H9 (cell line): ENCODE data around the gene GAL3ST2. TPM values are rescaled to one million over a fixed set of nuclear protein-coding genes. Genes with fewer than 3 reads are reported as not detected.

Experiments
- DNase-seq: peaks from one replicate; pipeline ENCODE4 v3.0.0-alpha.2; 2017
- H2AFZ ChIP-seq: one replicate; pipeline ENCODE4 v1.6.1; 2013; ENCODE audit warnings: mild to moderate bottlenecking, low read length, control low read depth, moderate library complexity
- H2AK5ac ChIP-seq: 2 replicates; pipeline ENCODE4 v1.6.1; 2013; ENCODE audit warnings: low read length, control low read depth, mixed read lengths; ENCODE audit not compliant: insufficient read length
- H2BK120ac ChIP-seq: one replicate; pipeline ENCODE4 v1.6.1; 2013; ENCODE audit warnings: low read depth, mild to moderate bottlenecking, low read length, control low read depth, inconsistent platforms; ENCODE audit not compliant: poor library complexity, severe bottlenecking
- H2BK12ac ChIP-seq: 2 replicates; pipeline ENCODE4 v1.6.1; 2013; ENCODE audit warnings: low read length, control low read depth, mixed read lengths, low read depth; ENCODE audit not compliant: insufficient read length
- H2BK15ac ChIP-seq: 2 replicates; pipeline ENCODE4 v1.6.1; 2013; ENCODE audit warnings: low read depth, low read length, control low read depth
- H2BK20ac ChIP-seq: one replicate; pipeline ENCODE4 v1.6.1; 2013; ENCODE audit warnings: low read depth, mild to moderate bottlenecking, low read length, control low read depth, inconsistent platforms; ENCODE audit not compliant: poor library complexity, severe bottlenecking
- H2BK5ac ChIP-seq: 2 replicates; pipeline ENCODE4 v1.6.1; 2013; ENCODE audit warnings: low read length, control low read depth, mixed read lengths; ENCODE audit not compliant: insufficient read length
- H3K14ac ChIP-seq: 2 replicates; pipeline ENCODE4 v1.6.1; 2013; ENCODE audit warnings: low read length, control low read depth; ENCODE audit not compliant: insufficient read depth
- H3K18ac ChIP-seq: 2 replicates; pipeline ENCODE4 v1.6.1; 2013; ENCODE audit warnings: low read depth, mild to moderate bottlenecking, mixed read lengths, low read length, control low read depth; ENCODE audit not compliant: insufficient read length
- H3K23ac ChIP-seq: 2 replicates; pipeline ENCODE4 v1.6.1; 2013; ENCODE audit warnings: low read length, control low read depth, mixed read lengths, low read depth; ENCODE audit not compliant: insufficient read length
- H3K23me2 ChIP-seq: 2 replicates; pipeline ENCODE4 v1.6.1; 2013; ENCODE audit warnings: low read depth, mild to moderate bottlenecking, mixed read lengths, low read length, control low read depth; ENCODE audit not compliant: insufficient read length, poor library complexity, severe bottlenecking
- H3K27ac ChIP-seq: 2 replicates; pipeline ENCODE4 v1.5.1; 2013; ENCODE audit warnings: low read length, control low read depth, mixed read lengths, low read depth; ENCODE audit not compliant: insufficient read length
- H3K27me3 ChIP-seq: 2 replicates; pipeline ENCODE4 v1.6.1; 2013; ENCODE audit warnings: low read length, control low read depth, inconsistent platforms; ENCODE audit not compliant: insufficient read depth
- H3K4ac ChIP-seq: 2 replicates; pipeline ENCODE4 v1.6.1; 2013; ENCODE audit warnings: low read depth, mild to moderate bottlenecking, control low read depth, inconsistent platforms, low read length, moderate library complexity
- H3K4me1 ChIP-seq: 2 replicates; pipeline ENCODE4 v1.6.1; 2013; ENCODE audit warnings: low read length, control low read depth, inconsistent platforms; ENCODE audit not compliant: insufficient read depth
- H3K4me2 ChIP-seq: 2 replicates; pipeline ENCODE4 v1.6.1; 2013; ENCODE audit warnings: low read length, control low read depth, mixed read lengths; ENCODE audit not compliant: insufficient read length, insufficient read depth
- H3K56ac ChIP-seq: 2 replicates; pipeline ENCODE4 v1.6.1; 2013; ENCODE audit warnings: low read depth, mild to moderate bottlenecking, mixed read lengths, low read length, control low read depth; ENCODE audit not compliant: insufficient read length
- H3K79me1 ChIP-seq: 2 replicates; pipeline ENCODE4 v1.6.1; 2013; ENCODE audit warnings: low read depth, mild to moderate bottlenecking, moderate library complexity, low read length, control low read depth, inconsistent platforms; ENCODE audit not compliant: insufficient read depth, poor library complexity, severe bottlenecking
- H3K79me2 ChIP-seq: 2 replicates; pipeline ENCODE4 v1.6.1; 2013; ENCODE audit warnings: low read length, control low read depth, inconsistent platforms; ENCODE audit not compliant: insufficient read depth
- H3K9ac ChIP-seq: 2 replicates; pipeline ENCODE4 v1.6.1; 2013; ENCODE audit warnings: low read length, control low read depth, mixed read lengths; ENCODE audit not compliant: insufficient read length; ENCODE audit errors: extremely low read depth
- H3K9me3 ChIP-seq: one replicate; pipeline ENCODE4 v1.6.1; 2013; ENCODE audit warnings: low read depth, low read length, inconsistent platforms; ENCODE audit not compliant: control insufficient read depth
- H3T11ph ChIP-seq: one replicate; pipeline ENCODE4 v1.6.1; 2013; ENCODE audit warnings: mild to moderate bottlenecking, low read length, control low read depth, inconsistent platforms
- H4K20me1 ChIP-seq: one replicate; pipeline ENCODE4 v1.6.1; 2013; ENCODE audit not compliant: control insufficient read depth, insufficient read length, insufficient read depth
- H4K5ac ChIP-seq: 2 replicates; pipeline ENCODE4 v1.6.1; 2013; ENCODE audit warnings: low read depth, mild to moderate bottlenecking, mixed read lengths, low read length, control low read depth; ENCODE audit not compliant: insufficient read length
- H4K8ac ChIP-seq: replicated peaks from 2 replicates; pipeline ENCODE4 v1.6.1; 2013; ENCODE audit warnings: low read length, control low read depth, mixed read lengths, low read depth; ENCODE audit not compliant: insufficient read length
- H4K91ac ChIP-seq: 2 replicates; pipeline ENCODE4 v1.6.1; 2013; ENCODE audit warnings: low read depth, mild to moderate bottlenecking, moderate library complexity, mixed read lengths, low read length, control low read depth; ENCODE audit not compliant: insufficient read length
- H3K27ac Mint-ChIP-seq, 3 experiments: 2 replicates in 2 of 3; 3 replicates in 1 of 3; pipeline ENCODE4 v1.8.0; 2020 to 2021; ENCODE audit warnings: mixed read lengths in 3 of 3, mild to moderate bottlenecking in 1 of 3, moderate library complexity in 1 of 3
- H3K27me3 Mint-ChIP-seq: 2 replicates; pipeline ENCODE4 v1.8.0; 2021; ENCODE audit warnings: low read depth, mild to moderate bottlenecking, moderate library complexity, mixed read lengths
- H3K36me3 Mint-ChIP-seq, 3 experiments: 2 replicates in 2 of 3; 3 replicates in 1 of 3; pipeline ENCODE4 v1.8.0; 2020 to 2021; ENCODE audit warnings: low read depth in 3 of 3, mixed read lengths in 3 of 3; ENCODE audit not compliant: insufficient read depth in 1 of 3
- H3K4me1 Mint-ChIP-seq, 2 experiments: 2 replicates each; pipeline ENCODE4 v1.8.0; 2020; ENCODE audit warnings: mixed read lengths in 2 of 2
- H3K4me3 Mint-ChIP-seq, 2 experiments: 2 replicates in 1 of 2; 3 replicates in 1 of 2; pipeline ENCODE4 v1.8.0; 2020 to 2021; ENCODE audit warnings: mild to moderate bottlenecking in 2 of 2, mixed read lengths in 2 of 2, moderate library complexity in 1 of 2
- H3K9me3 Mint-ChIP-seq, 2 experiments: 2 replicates in 1 of 2; 3 replicates in 1 of 2; pipeline ENCODE4 v1.8.0; 2020; ENCODE audit warnings: mild to moderate bottlenecking in 2 of 2, mixed read lengths in 2 of 2, moderate library complexity in 1 of 2
- CTCF ChIP-seq: fragments of 200-600 bp; sonication (generic); conservative IDR thresholded peaks from 3 replicates; pipeline ENCODE4 v1.8.0; 2021; ENCODE audit warnings: antibody characterized with exemption, mild to moderate bottlenecking
- WGBS: extraction: QIAGEN DNeasy Blood & Tissue Kit; methylation state at CpG from one replicate; pipeline ENCODE4 v1.1.7; 2013; ENCODE audit warnings: missing lambda C conversion rate, low lambda C conversion rate, mixed read lengths; ENCODE audit not compliant: insufficient read length; ENCODE audit errors: extremely low coverage; 5-methylcytosine and 5-hydroxymethylcytosine counted together
- total RNA-seq: library from RNA; stranded (reverse); gene quantifications from 2 replicates; pipeline ENCODE4 v1.2.1, GENCODE V29; 2021

Gene GAL3ST2
- total RNA-seq, 1 experiment from 2014 or later, result 0.33 TPM

GRCh38 chr2:241820625-241821384 lies 44.2 kb downstream of the GAL3ST2 start:
- H3K9me3 ChIP-seq, result no peaks in the 10 kb centered on the region
- no peak overlapping the region for H2AFZ ChIP-seq
- no peak for TF ChIP-seq CTCF
- no peak overlapping the region for H2BK120ac ChIP-seq
- no peaks in the 10 kb centered on the region for H4K20me1 ChIP-seq
- H3K4me3 Mint-ChIP-seq, result no peak overlapping the region
- H3K56ac ChIP-seq, result no peak overlapping the region
- H3K23ac ChIP-seq, result no peak overlapping the region
- no peak overlapping the region for H2BK15ac ChIP-seq
- no peak overlapping the region for H2BK12ac ChIP-seq
- H3K9me3 Mint-ChIP-seq, result peaks cover 10 to 11% of the 10 kb centered on the region in 2 experiments
- H3T11ph ChIP-seq, result no peak overlapping the region
- H3K18ac ChIP-seq, result no peak overlapping the region
- H3K4ac ChIP-seq, result no peak overlapping the region
- H3K27ac ChIP-seq, result no peak overlapping the region
- H4K5ac ChIP-seq, result no peak overlapping the region
- H3K14ac ChIP-seq, result peak overlapping the region; percentile 48; the same call in 1 of the 2 replicates
- H3K4me2 ChIP-seq, result no peak overlapping the region
- WGBS, result no CpG with 5 or more reads among the region's 31 CpGs
- H3K4me1 Mint-ChIP-seq, result peaks cover 6 to 24% of the 10 kb centered on the region in 2 experiments
- no peaks in the 10 kb centered on the region for H3K27me3 ChIP-seq
- H4K8ac ChIP-seq, result no peak overlapping the region
- H4K91ac ChIP-seq, result no peak overlapping the region
- peaks cover 0 to 5% (median 4%) of the 10 kb centered on the region in 3 experiments; a peak in 5 of 7 replicates for H3K36me3 Mint-ChIP-seq
- peaks cover 21% of the 10 kb centered on the region for H3K27me3 Mint-ChIP-seq
- DNase-seq, result peak; percentile 36
- no peak overlapping the region for H2AK5ac ChIP-seq
- H3K79me1 ChIP-seq, result no peaks in the 10 kb centered on the region
- H3K27ac Mint-ChIP-seq, result no peak overlapping the region
- H3K23me2 ChIP-seq, result no peaks in the 10 kb centered on the region
- H3K79me2 ChIP-seq, result no peaks in the 10 kb centered on the region
- no peak overlapping the region for H3K9ac ChIP-seq
- no peak overlapping the region for H2BK20ac ChIP-seq
- H2BK5ac ChIP-seq, result no peak overlapping the region
- no peaks in the 10 kb centered on the region for H3K4me1 ChIP-seq
